Gastrocnemius medialis (tissue), 4 donors: ENCODE measurements around the gene NEXMIF. TPM values are rescaled to one million over a fixed set of nuclear protein-coding genes. Genes with fewer than 3 reads are reported as not detected.
"Not testable (repeated sequence)": the region's sequence is repeated elsewhere in the genome, so short reads cannot be mapped to it uniquely, and the experiment has no call there.

Source experiments
- ATAC-seq, 2 donors: fragments of 150-250 bp; one replicate each; pipeline ENCODE4 v1.9.1; 2016
- DNase-seq, 2 donors: peaks; one replicate each; pipeline ENCODE4 v3.0.0-alpha.2; 2019
- H3K27ac ChIP-seq, 4 donors: fragments of 200-600 bp; sonication (generic); 1 replicate in 1 of 4; 2 replicates in 3 of 4; pipeline ENCODE4 v1.5.1; 2016 to 2018; ENCODE audit warnings: mild to moderate bottlenecking in 2 of 4, moderate library complexity in 1 of 4
- H3K27me3 ChIP-seq, 3 donors: fragments of 200-600 bp; sonication (generic) in 2 of 3; 1 replicate in 1 of 3; 2 replicates in 2 of 3; pipeline versions ENCODE4 v1.5.1 to v1.6.0; 2016 to 2019; ENCODE audit warnings: mild to moderate bottlenecking in 1 of 3, moderate library complexity in 1 of 3
- H3K36me3 ChIP-seq, 2 donors: fragments of 200-600 bp; sonication (generic) in 1 of 2; one replicate each; pipeline ENCODE4 v1.5.1; 2017 to 2018
- H3K4me1 ChIP-seq, 2 donors: fragments of 200-600 bp; sonication (generic) in 1 of 2; one replicate each; pipeline ENCODE4 v1.5.1; 2016 to 2017; ENCODE audit warnings: mild to moderate bottlenecking in 2 of 2
- H3K4me3 ChIP-seq, 4 donors: fragments of 200-600 bp; sonication (generic) in 3 of 4; 1 replicate in 1 of 4; 2 replicates in 3 of 4; pipeline ENCODE4 v1.5.1; 2016 to 2019; ENCODE audit warnings: mild to moderate bottlenecking in 2 of 4
- H3K9me3 ChIP-seq, 3 donors: fragments of 200-600 bp; sonication (generic) in 2 of 3; 1 replicate in 1 of 3; 2 replicates in 2 of 3; pipeline ENCODE4 v1.5.1; 2016 to 2019
- CTCF ChIP-seq, 5 experiments: fragments of 450-650 bp in 3 of 5; fragments of 200-600 bp in 2 of 5; sonication (generic) in 2 of 5; IDR thresholded peaks in 4 of 5; conservative IDR thresholded peaks in 1 of 5; 1 replicate in 4 of 5; 2 replicates in 1 of 5; pipeline ENCODE4 v1.5.1; 2016 to 2019; ENCODE audit warnings: antibody characterized with exemption in 5 of 5, mild to moderate bottlenecking in 3 of 5, moderate library complexity in 3 of 5
- POLR2A ChIP-seq, 2 donors: fragments of 450-650 bp; IDR thresholded peaks; one replicate each; pipeline ENCODE4 v1.6.1; 2017; ENCODE audit warnings: antibody characterized with exemption in 2 of 2, mild to moderate bottlenecking in 2 of 2, moderate library complexity in 2 of 2
- in situ Hi-C, 4 donors: fragments of 200-750 bp; cut with MboI; loops; one replicate each; pipeline versions ENCODE4 v1.15.0 to v1.8.0; 2017; ENCODE audit warnings: low sequenced_read_pairs in 4 of 4
- intact Hi-C: fragments of 100-400 bp; cut with DNase I; formaldehyde crosslinking; loops from one replicate; pipeline ENCODE4 v1.15.1; 2023; ENCODE audit warnings: low total_unique reads
- total RNA-seq, 4 donors: library from RNA; depleted of rRNA; stranded (reverse); fragments of >200 nt; gene quantifications; one replicate each; pipeline versions ENCODE4 v1.1.0 to v1.2.3, GENCODE V29; 2016

The NEXMIF gene
- total RNA-seq, 4 donors from 2014 or later, result 0.02 to 0.16 (median 0.10) TPM

- intact Hi-C loops (no loop called here), in situ Hi-C loops (no loop called here)
- Histone ChIP-seq H3K27me3 (no peaks in the 10 kb centered on the region), H3K27ac (no peak overlapping the region), H3K4me3 (no peak overlapping the region), H3K36me3 (no peaks in the 10 kb centered on the region), H3K4me1 (no peaks in the 10 kb centered on the region), H3K9me3 (peaks cover 0 to 15% (median 0%) of the 10 kb centered on the region in 3 donors)
- ATAC-seq (no peak), DNase-seq (no peak)
- TF ChIP-seq CTCF (IDR thresholded peaks at IDR 0.05 in 4 of 5, conservative IDR thresholded peaks at IDR 0.05 in 1 of 5), result no peak
- TF ChIP-seq POLR2A (IDR thresholded peaks at IDR 0.05), result no peak
Observed at GRCh38 chrX:74853255-74853654, 72.0 kb downstream of the NEXMIF start.

- in situ Hi-C loops, result no loop called here
- Histone ChIP-seq H3K4me1 (no peaks in the 10 kb centered on the region), H3K27ac (no peak overlapping the region), H3K27me3 (peaks cover 0 to 4% (median 0%) of the 10 kb centered on the region in 3 donors), H3K36me3 (no peaks in the 10 kb centered on the region), H3K4me3 (no peak overlapping the region), H3K9me3 (no peaks in the 10 kb centered on the region)
- DNase-seq (no peak), ATAC-seq (no peak)
- intact Hi-C loops, result no loop called here
- TF ChIP-seq CTCF (IDR thresholded peaks at IDR 0.05 in 4 of 5, conservative IDR thresholded peaks at IDR 0.05 in 1 of 5) (no peak), POLR2A (IDR thresholded peaks at IDR 0.05) (no peak)
Observed at GRCh38 chrX:74835566-74835965, 89.7 kb downstream of the NEXMIF start.

GRCh38 chrX:74819797-74820196, 105.5 kb downstream of the NEXMIF start:
- H3K4me3 ChIP-seq, H3K9me3 ChIP-seq, H3K4me1 ChIP-seq, in situ Hi-C loops, DNase-seq, ATAC-seq, intact Hi-C loops, H3K36me3 ChIP-seq, H3K27ac ChIP-seq, H3K27me3 ChIP-seq: not testable (repeated sequence)

- no peak overlapping the region for H3K27ac ChIP-seq
- intact Hi-C loops, result no loop called here
- H3K9me3 ChIP-seq, result no peaks in the 10 kb centered on the region
- ATAC-seq (no peak), DNase-seq (no peak)
- no peaks in the 10 kb centered on the region for H3K36me3 ChIP-seq
- H3K4me1 ChIP-seq, result no peaks in the 10 kb centered on the region
- TF ChIP-seq CTCF (IDR thresholded peaks at IDR 0.05 in 4 of 5, conservative IDR thresholded peaks at IDR 0.05 in 1 of 5), result no peak
- no peak for TF ChIP-seq POLR2A (IDR thresholded peaks at IDR 0.05)
- in situ Hi-C loops, result no loop called here
- H3K4me3 ChIP-seq, result no peak overlapping the region
- no peaks in the 10 kb centered on the region for H3K27me3 ChIP-seq
Observed at GRCh38 chrX:74814681-74815080, 110.6 kb downstream of the NEXMIF start.

GRCh38 chrX:74804574-74804973, 120.7 kb downstream of the NEXMIF start:
- H3K27me3 ChIP-seq, result no peaks in the 10 kb centered on the region
- no peak overlapping the region for H3K4me3 ChIP-seq
- ATAC-seq (no peak), DNase-seq (no peak)
- H3K36me3 ChIP-seq, result no peaks in the 10 kb centered on the region
- no peaks in the 10 kb centered on the region for H3K9me3 ChIP-seq
- in situ Hi-C loops (no loop called here), intact Hi-C loops (no loop called here)
- no peak overlapping the region for H3K27ac ChIP-seq
- no peaks in the 10 kb centered on the region for H3K4me1 ChIP-seq
- TF ChIP-seq CTCF (IDR thresholded peaks at IDR 0.05 in 4 of 5, conservative IDR thresholded peaks at IDR 0.05 in 1 of 5) (no peak), POLR2A (IDR thresholded peaks at IDR 0.05) (no peak)
